Naive B cell (primary cell): ENCODE results near the gene CCDC50. TPM values are rescaled to one million over a fixed set of nuclear protein-coding genes. Genes with fewer than 3 reads are reported as not detected.

Source experiments
- ATAC-seq, 2 donors: fragments of 150-1000 bp; cut with Tn5 transposase; 2 replicates each; pipeline ENCODE4 v1.10.0; 2021; ENCODE audit warnings: low read depth in 2 of 2, mild to moderate bottlenecking in 2 of 2, moderate library complexity in 2 of 2
- DNase-seq: peaks from one replicate; pipeline ENCODE4 v3.0.0; 2022
- H3K27ac Mint-ChIP-seq, 6 donors: one replicate each; pipeline ENCODE4 v1.8.0; 2020 to 2022; ENCODE audit warnings: mild to moderate bottlenecking in 6 of 6, mixed read lengths in 6 of 6, moderate library complexity in 5 of 6, inconsistent platforms in 2 of 6
- H3K27me3 Mint-ChIP-seq, 3 donors: one replicate each; pipeline ENCODE4 v1.8.0; 2021 to 2022; ENCODE audit warnings: mixed read lengths in 3 of 3, mild to moderate bottlenecking in 1 of 3
- H3K36me3 Mint-ChIP-seq, 2 donors: one replicate each; pipeline ENCODE4 v1.8.0; 2020 to 2022; ENCODE audit warnings: mixed read lengths in 2 of 2, inconsistent platforms in 1 of 2, mild to moderate bottlenecking in 1 of 2
- H3K4me1 Mint-ChIP-seq, 3 donors: one replicate each; pipeline ENCODE4 v1.8.0; 2020 to 2022; ENCODE audit warnings: mixed read lengths in 3 of 3, inconsistent platforms in 1 of 3, mild to moderate bottlenecking in 1 of 3, moderate library complexity in 1 of 3
- H3K4me3 Mint-ChIP-seq, 8 donors: one replicate each; pipeline ENCODE4 v1.8.0; 2020 to 2022; ENCODE audit warnings: mild to moderate bottlenecking in 8 of 8, mixed read lengths in 8 of 8, moderate library complexity in 8 of 8, inconsistent platforms in 2 of 8
- H3K9me3 Mint-ChIP-seq, 7 donors: one replicate each; pipeline ENCODE4 v1.8.0; 2020 to 2022; ENCODE audit warnings: mixed read lengths in 7 of 7, mild to moderate bottlenecking in 5 of 7, inconsistent platforms in 2 of 7, moderate library complexity in 1 of 7
- polyA plus RNA-seq, 6 donors: library from polyadenylated mRNA; unstranded; fragments of 300-500 nt; fragmentation: Illumina TruSeq; gene quantifications; one replicate each; pipeline ENCODE4 v1.2.3, GENCODE V29; 2021; ENCODE audit warnings: low read depth in 6 of 6

Gene CCDC50
- polyA plus RNA-seq, 6 donors from 2014 or later: 40.0 to 68.7 (median 51.8) TPM

DNA sequence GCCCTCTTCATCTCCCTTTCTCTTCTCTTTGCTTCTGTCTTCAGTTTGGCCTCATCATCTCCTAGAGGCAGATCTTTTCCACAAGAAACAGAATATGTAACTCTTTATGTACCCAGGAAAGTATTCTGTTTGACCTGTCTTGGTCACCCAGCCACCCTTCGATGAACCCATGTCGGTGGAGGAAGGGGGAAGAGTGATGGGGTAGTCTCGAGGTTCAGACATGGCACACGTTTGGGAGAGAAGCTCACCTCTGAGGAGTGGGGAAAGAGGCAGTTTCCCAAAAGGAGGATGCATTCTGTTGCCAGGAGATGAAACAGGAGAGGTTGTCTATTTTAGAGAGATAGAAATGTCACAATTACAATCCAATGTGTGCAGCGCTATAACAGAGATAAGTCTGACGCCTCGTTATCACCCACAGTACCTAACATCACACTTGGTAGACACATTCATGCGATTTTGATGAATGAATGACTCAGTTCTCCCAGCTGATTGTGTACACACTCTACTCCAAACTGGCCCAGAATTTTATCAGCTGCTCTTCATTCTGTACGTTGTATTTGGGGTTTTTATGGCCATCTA is 722 bp upstream of the CCDC50 start:
- H3K4me3 Mint-ChIP-seq: peak overlapping the region; percentile 66 to 95 (median 91)
- H3K27ac Mint-ChIP-seq: peak overlapping the region; percentile 73 to 93 (median 88)
- no peaks in the 10 kb centered on the region for H3K36me3 Mint-ChIP-seq
- no peak for DNase-seq
- peaks cover 0 to 4% (median 0%) of the 10 kb centered on the region in 7 donors for H3K9me3 Mint-ChIP-seq
- H3K4me1 Mint-ChIP-seq: peaks cover 32 to 50% (median 42%) of the 10 kb centered on the region in 3 donors
- H3K27me3 Mint-ChIP-seq: no peaks in the 10 kb centered on the region
- ATAC-seq: no peak

DNA sequence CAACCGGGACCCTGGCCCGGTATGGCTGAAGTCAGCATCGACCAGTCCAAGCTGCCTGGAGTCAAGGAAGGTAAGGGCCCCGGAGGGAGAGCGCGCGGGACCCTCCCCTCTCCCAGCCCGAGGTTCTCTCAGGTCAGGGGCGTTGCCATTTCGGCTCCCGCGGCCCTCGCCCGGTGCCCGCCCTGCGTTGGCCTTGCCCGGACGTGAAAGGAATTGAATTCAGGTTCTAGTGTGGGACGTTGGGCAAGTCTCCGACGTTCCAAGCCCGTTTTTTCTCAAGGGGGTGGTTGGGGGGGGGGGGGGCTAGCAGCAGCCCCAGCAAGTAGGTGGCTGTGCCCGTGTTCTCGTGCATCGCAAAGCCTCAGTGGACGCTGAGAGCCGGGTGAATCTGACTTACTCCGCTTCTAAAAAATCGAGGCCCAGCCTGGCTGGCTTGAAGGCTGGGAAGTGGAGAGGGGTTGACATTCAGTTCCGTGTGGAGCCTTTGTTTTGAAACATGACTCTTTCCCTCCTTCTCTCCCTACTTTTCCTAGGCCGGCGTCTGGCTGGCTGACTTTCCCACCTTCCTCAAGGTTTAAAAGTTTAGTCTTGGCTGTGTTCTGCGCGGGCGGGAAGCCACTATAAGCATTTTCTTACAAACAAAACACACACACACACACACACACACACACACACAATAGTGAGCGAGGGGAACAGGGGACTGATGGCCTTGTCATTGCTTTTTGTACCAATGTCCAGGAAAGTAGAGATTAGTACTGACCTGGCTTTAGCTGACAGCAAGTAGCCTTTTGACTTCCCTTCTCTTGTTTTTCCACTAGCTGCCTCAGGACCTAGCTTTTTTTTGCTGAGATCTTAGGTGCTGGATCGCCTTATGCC is 698 bp downstream of the CCDC50 start, which contains the start of gene UTS2B:
Gene UTS2B, minus strand, starts transcription at position 873 of the 876 bp plus-strand sequence. CDS start 48,337 bp downstream, outside the sequence.
- DNase-seq: peak; percentile 45
- ATAC-seq: peak; percentile 43 to 45
- no peaks in the 10 kb centered on the region for H3K27me3 Mint-ChIP-seq
- peaks cover 41 to 64% (median 54%) of the 10 kb centered on the region in 3 donors for H3K4me1 Mint-ChIP-seq
- H3K9me3 Mint-ChIP-seq: no peaks in the 10 kb centered on the region
- no peaks in the 10 kb centered on the region for H3K36me3 Mint-ChIP-seq
- peak within 1 kb of the TSS; percentile 77 to 96 (median 94) for H3K27ac Mint-ChIP-seq
- peak within 1 kb of the TSS; percentile 88 to 97 (median 94) for H3K4me3 Mint-ChIP-seq

DNA sequence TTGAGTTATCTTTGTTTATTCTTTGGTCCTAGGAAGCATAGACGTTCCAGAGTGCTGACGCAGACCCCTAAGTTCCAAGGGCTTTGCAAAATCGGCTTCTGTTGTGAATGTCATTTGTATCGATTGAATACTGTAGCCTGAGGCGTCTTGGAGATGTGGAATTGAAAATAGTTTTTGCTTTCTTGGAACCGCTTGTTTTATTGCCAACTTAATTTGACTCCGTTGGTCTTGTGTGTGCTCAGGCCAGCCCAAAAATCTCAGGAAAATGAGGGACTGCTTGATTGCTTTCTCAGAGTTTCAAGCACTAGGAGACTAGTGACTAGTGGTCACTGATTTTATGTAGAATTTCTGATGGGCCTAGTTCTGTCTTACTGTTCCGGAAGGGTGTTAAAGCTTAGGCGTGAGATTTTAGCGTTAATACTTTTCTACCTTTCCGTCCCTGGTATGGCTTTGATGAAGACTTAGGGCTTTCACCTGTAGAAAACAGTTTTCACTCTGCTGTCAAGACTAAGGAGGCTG is 1.4 kb downstream of the CCDC50 start:
- peaks cover 41 to 71% (median 58%) of the 10 kb centered on the region in 3 donors for H3K4me1 Mint-ChIP-seq
- H3K9me3 Mint-ChIP-seq: no peaks in the 10 kb centered on the region
- peak overlapping the region; percentile 77 to 96 (median 94) for H3K27ac Mint-ChIP-seq
- H3K4me3 Mint-ChIP-seq: peak overlapping the region; percentile 88 to 97 (median 94)
- DNase-seq (no peak), ATAC-seq (no peak)
- no peaks in the 10 kb centered on the region for H3K36me3 Mint-ChIP-seq
- no peaks in the 10 kb centered on the region for H3K27me3 Mint-ChIP-seq

DNA sequence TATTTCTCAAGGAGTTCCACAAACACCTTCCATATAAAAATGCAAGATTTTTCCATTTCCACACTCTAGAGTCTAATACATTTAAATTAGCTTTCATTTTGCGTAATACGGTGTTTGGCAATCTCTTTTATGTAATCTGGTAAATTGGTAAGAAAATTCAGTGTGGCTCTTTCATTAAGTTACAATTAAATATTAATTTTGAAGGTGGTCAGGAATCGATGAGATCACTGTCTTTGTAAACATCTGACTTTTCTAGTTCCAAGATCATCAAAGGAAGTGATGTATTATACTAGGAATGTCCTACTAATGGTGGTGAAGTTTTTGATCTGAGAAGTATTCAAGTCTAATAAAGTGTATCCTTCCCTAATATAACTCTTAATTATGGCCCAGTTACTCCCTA is 2.2 kb downstream of the CCDC50 start:
- Mint-ChIP-seq H3K4me1 (peaks cover 43 to 78% (median 66%) of the 10 kb centered on the region in 3 donors), H3K4me3 (peak overlapping the region; percentile 88 to 97 (median 94)), H3K36me3 (no peaks in the 10 kb centered on the region), H3K27ac (peak overlapping the region; percentile 20 to 96 (median 93)), H3K27me3 (no peaks in the 10 kb centered on the region), H3K9me3 (no peaks in the 10 kb centered on the region)
- ATAC-seq: no peak
- DNase-seq: no peak

DNA sequence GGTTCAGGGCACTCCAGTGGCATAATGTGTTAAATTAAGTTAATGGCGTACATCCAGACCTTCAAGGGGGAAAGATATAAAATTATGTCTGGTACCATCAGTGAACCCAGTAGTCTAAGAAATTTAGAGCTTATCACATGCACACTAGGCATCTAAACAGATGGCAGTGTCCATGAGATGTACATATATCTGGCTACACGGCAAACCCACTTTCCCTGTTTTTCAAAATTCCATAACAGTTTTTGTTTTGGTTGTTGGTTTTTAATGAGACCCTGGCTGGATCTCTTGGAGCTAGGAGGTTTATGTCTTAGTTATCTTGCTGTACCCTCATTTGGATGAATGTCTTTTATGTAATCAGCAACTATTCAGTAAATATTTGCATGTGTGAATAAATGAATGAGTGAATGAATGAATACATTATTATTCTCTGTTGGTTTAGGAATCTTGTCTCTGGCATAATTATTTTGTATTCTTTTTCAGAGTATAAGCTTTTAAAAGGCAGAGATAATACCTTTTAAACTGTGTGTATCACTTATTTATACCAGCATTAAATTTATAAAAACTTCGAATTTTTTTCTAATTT is 4.2 kb downstream of the CCDC50 start:
- no peaks in the 10 kb centered on the region for H3K36me3 Mint-ChIP-seq
- H3K4me1 Mint-ChIP-seq: peaks cover 49 to 85% (median 77%) of the 10 kb centered on the region in 3 donors
- peak overlapping the region in 7 of 8 donors; percentile 4 to 95 (median 67) for H3K4me3 Mint-ChIP-seq
- peak overlapping the region in 3 of 6 donors; percentile 30 to 66 (median 61) for H3K27ac Mint-ChIP-seq
- no peaks in the 10 kb centered on the region for H3K9me3 Mint-ChIP-seq
- H3K27me3 Mint-ChIP-seq: no peaks in the 10 kb centered on the region
- ATAC-seq (no peak), DNase-seq (no peak)

DNA sequence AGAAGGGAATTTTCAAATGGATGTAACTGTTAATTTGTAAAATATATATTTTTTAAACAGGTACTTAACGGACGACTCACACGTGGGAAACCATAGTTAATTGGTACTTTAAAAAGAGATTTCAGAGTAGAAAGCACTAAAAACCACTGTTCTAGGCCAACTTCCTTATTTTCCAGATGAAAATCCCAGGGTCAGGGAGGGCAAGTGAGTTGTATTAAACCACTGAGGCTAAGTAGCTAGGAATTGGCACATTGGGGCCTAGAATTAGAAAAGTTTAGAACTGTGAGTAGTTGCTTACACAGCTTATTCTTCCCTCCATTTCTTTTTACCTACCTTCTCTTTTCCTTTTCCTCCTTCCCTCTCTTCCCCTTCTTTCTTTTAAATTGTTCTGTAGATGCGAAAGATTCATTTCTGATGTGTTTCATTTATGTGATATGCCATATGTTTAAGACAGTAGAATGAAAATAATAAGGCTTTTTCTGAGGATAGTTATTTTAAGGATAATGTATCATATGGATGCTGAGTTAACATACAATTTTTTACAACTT is 5.2 kb downstream of the CCDC50 start:
- no peaks in the 10 kb centered on the region for H3K36me3 Mint-ChIP-seq
- H3K9me3 Mint-ChIP-seq: no peaks in the 10 kb centered on the region
- no peak for ATAC-seq
- H3K4me3 Mint-ChIP-seq: peak overlapping the region in 7 of 8 donors; percentile 19 to 76 (median 63)
- peak overlapping the region in 3 of 6 donors; percentile 45 to 70 (median 50) for H3K27ac Mint-ChIP-seq
- no peaks in the 10 kb centered on the region for H3K27me3 Mint-ChIP-seq
- DNase-seq: no peak
- H3K4me1 Mint-ChIP-seq: peaks cover 51 to 91% (median 79%) of the 10 kb centered on the region in 3 donors

DNA sequence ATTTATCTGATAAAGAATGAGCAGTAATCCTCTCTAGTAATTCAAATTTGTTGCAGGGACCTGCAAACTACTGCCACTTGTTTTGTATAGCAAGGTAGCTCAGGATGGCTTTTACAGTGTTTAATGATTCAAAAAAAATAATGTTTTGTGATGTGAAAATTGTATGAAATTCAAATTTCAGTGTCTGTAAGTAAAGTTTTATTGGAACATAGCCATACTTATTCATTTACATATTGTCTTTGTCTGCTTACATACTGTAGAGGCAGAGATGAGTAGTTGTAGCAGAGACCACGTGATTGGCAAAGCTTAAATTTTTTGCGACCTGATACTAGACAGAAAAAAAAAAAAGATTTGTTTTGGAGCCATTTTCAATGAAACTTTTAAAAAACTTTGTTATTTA is 7.6 kb downstream of the CCDC50 start:
- H3K9me3 Mint-ChIP-seq: no peaks in the 10 kb centered on the region
- H3K27ac Mint-ChIP-seq: peak overlapping the region in 4 of 6 donors; percentile 29 to 68 (median 38)
- ATAC-seq: peak in 1 of 2 donors; percentile 25
- peaks cover 57 to 93% (median 84%) of the 10 kb centered on the region in 3 donors for H3K4me1 Mint-ChIP-seq
- H3K4me3 Mint-ChIP-seq: peak overlapping the region in 2 of 8 donors; percentile 0 to 23
- H3K36me3 Mint-ChIP-seq: no peaks in the 10 kb centered on the region
- H3K27me3 Mint-ChIP-seq: no peaks in the 10 kb centered on the region
- DNase-seq: no peak

DNA sequence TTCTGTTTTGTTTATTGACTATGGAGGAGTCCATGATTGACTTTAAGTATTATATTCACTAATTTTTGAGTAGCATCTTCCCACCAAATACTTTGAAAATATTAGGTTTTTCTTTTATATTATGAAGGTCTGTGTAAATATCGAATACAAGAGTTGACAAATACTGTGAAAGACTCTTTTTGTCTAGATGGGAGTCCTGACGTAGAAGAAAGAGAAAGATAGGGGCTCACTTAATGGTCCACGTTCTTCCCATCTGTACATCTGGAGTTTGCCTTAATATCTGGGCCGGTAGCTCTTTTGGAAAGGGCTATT is 8.9 kb downstream of the CCDC50 start:
- ATAC-seq: no peak
- peaks cover 61 to 93% (median 88%) of the 10 kb centered on the region in 3 donors for H3K4me1 Mint-ChIP-seq
- H3K4me3 Mint-ChIP-seq: peak overlapping the region in 1 of 8 donors; percentile 43

DNA sequence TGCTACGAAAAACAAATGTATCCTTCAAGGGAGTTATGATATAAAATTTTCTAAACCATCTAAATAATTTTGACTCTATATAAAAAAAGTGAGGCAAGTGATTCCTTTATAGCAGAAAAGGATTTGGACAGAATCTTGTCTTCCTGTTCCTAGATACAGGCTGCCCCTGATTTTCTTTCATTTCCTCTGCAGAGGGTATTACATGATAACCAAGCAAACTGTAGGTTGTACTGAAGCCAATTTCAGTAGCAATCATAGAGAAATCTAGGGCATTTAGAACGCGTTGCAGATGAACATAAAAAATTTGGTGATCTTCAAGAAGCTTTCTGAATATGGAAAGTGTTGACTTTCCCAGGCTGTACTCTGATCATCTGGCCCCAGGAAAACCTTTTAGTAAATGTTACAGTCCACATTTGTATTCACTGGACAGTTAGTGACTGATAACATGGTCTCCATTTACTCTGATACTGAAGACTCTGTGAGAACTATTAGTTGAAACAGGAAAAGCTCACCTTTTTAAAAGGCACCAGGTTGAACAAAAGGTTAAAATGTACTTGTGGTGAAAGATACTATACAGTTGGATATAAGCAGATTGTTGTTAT is 10.2 kb downstream of the CCDC50 start:
- no peaks in the 10 kb centered on the region for H3K9me3 Mint-ChIP-seq
- H3K27me3 Mint-ChIP-seq: no peaks in the 10 kb centered on the region
- DNase-seq: no peak
- peak overlapping the region in 3 of 6 donors; percentile 3 to 67 (median 33) for H3K27ac Mint-ChIP-seq
- peaks cover 62 to 90% (median 89%) of the 10 kb centered on the region in 3 donors for H3K4me1 Mint-ChIP-seq
- H3K4me3 Mint-ChIP-seq: peak overlapping the region in 1 of 8 donors; percentile 30
- H3K36me3 Mint-ChIP-seq: no peaks in the 10 kb centered on the region
- ATAC-seq: peak; percentile 41 to 45

More for the DNA sequence above, 8.9 kb downstream of the CCDC50 start:
- no peaks in the 10 kb centered on the region for H3K36me3 Mint-ChIP-seq
- H3K27ac Mint-ChIP-seq: peak overlapping the region in 4 of 6 donors; percentile 33 to 82 (median 66)
- DNase-seq: no peak
- no peaks in the 10 kb centered on the region for H3K9me3 Mint-ChIP-seq
- no peaks in the 10 kb centered on the region for H3K27me3 Mint-ChIP-seq

DNA sequence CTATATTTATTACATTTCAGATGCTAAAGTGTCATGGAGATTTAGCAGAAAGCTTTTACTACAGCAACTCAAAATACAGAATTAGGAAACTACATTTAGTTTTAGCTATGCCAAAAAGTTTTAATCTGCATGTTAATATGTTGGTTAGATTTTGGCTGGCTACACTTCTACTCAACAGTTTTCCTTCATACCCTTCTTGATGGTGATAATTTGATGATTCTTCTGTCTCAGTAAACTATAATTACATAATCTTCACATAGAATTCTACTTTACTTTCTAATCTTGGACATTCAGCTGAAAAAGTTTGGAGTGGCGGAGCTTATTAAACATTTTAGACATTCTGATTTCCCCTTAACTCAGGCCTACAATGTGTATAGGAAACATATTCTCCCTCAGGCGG is 11.2 kb downstream of the CCDC50 start:
- no peak for DNase-seq
- Mint-ChIP-seq H3K9me3 (no peaks in the 10 kb centered on the region), H3K4me3 (no peak overlapping the region), H3K36me3 (no peaks in the 10 kb centered on the region), H3K27ac (peak overlapping the region in 4 of 6 donors; percentile 0 to 69 (median 29)), H3K4me1 (peaks cover 65 to 92% (median 88%) of the 10 kb centered on the region in 3 donors), H3K27me3 (no peaks in the 10 kb centered on the region)
- ATAC-seq: no peak

DNA sequence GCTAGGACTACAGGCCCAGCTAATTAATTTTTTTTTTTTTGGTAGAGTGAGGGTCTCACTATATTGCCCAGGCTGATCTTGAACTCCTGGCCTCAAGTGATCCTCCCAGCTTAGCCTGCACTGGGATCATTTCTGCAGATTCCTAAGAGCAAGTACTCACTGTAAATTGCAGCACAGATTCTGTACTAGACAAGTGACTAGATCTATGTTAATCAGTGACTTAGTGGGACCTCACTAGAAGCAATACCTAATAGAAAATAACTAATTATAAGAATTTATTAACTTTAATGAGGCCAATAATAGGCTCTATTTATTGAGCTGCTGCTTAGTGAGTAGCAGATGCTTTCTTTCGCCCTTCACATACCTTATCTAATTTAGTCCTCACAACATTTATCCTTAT is 11.8 kb downstream of the CCDC50 start:
- Mint-ChIP-seq H3K4me3 (no peak overlapping the region), H3K9me3 (no peaks in the 10 kb centered on the region), H3K36me3 (no peaks in the 10 kb centered on the region), H3K27ac (peak overlapping the region in 2 of 6 donors; percentile 65 to 67), H3K27me3 (no peaks in the 10 kb centered on the region), H3K4me1 (peaks cover 66 to 89% (median 84%) of the 10 kb centered on the region in 3 donors)
- ATAC-seq (no peak), DNase-seq (no peak)

DNA sequence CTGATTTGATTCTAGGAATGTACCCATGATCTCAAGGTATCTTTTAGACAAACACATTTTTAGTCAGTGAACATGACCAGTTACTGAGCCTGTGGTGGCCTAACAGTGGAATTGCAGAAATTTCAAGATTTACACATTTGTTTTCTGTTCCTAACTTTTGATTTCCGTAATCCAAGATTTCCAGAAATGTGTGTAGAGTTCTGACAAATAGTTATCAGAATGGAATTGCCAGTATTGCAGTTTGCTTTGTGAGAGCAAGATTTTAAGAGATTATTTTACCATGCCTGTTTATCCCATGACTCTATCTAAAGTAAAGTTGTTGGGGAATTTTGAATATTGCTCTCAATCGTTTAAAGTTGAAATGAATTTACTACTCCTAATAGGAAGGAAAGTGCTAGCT is 12.8 kb downstream of the CCDC50 start:
- Mint-ChIP-seq H3K9me3 (no peaks in the 10 kb centered on the region), H3K4me1 (peaks cover 65 to 89% (median 87%) of the 10 kb centered on the region in 3 donors), H3K27ac (peak overlapping the region in 2 of 6 donors; percentile 67 to 69), H3K27me3 (no peaks in the 10 kb centered on the region), H3K36me3 (no peaks in the 10 kb centered on the region), H3K4me3 (no peak overlapping the region)
- DNase-seq: no peak
- no peak for ATAC-seq
